Measurements from ENCODE around the gene NCAPD2.

DNA sequence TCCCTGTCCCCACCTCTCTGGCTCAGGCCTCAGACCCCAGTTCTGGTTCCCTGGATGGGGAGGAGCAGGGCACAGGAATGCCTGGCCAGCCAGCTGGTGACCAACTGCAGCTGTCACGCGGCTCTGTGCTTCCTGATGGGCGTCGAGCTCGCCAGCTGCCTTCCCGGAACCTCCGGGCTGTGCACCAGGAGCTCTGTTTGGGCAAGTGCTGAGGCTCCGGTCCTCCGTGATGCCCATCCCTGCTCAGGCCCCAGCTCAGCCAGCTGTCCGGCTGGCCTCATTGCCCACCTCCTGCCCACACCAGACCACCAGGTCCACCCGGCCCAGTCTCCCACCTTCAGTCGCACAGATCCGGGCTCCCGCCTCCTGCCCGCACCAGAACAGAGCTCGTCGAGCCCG lies 57.2 kb downstream of the NCAPD2 start:
- TF ChIP-seq, protein P1, sequence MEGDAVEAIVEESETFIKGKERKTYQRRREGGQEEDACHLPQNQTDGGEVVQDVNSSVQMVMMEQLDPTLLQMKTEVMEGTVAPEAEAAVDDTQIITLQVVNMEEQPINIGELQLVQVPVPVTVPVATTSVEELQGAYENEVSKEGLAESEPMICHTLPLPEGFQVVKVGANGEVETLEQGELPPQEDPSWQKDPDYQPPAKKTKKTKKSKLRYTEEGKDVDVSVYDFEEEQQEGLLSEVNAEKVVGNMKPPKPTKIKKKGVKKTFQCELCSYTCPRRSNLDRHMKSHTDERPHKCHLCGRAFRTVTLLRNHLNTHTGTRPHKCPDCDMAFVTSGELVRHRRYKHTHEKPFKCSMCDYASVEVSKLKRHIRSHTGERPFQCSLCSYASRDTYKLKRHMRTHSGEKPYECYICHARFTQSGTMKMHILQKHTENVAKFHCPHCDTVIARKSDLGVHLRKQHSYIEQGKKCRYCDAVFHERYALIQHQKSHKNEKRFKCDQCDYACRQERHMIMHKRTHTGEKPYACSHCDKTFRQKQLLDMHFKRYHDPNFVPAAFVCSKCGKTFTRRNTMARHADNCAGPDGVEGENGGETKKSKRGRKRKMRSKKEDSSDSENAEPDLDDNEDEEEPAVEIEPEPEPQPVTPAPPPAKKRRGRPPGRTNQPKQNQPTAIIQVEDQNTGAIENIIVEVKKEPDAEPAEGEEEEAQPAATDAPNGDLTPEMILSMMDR (IDR thresholded peaks at IDR 0.05) = no peak
- no peak for TF ChIP-seq POLR2A (IDR thresholded peaks at IDR 0.05)
